Activated CD8-positive, alpha-beta T cell treated with anti-CD3 and anti-CD28 coated beads for 36 hours (primary cell): ENCODE measurements around the gene CD68. TPM values are rescaled to one million over a fixed set of nuclear protein-coding genes. Genes with fewer than 3 reads are reported as not detected.

Experiments used
- ATAC-seq: fragments of 200-7000 bp; cut with Tn5 transposase; one replicate; pipeline ENCODE4 v1.10.0; 2021; ENCODE audit warnings: mild to moderate bottlenecking, moderate library complexity
- CTCF ChIA-PET: fragments of 350-600 bp; sonication (Branson Sonifier 250); formaldehyde crosslinking; loops from one replicate; lab custom pipeline; 2021; ENCODE audit warnings: antibody characterized with exemption; lab: Charles Lee
- POLR2A ChIA-PET: fragments of 350-600 bp; sonication (Branson Sonifier 250); formaldehyde crosslinking; loops from one replicate; lab custom pipeline; 2021; ENCODE audit warnings: antibody characterized with exemption; lab: Charles Lee
- DNase-seq: peaks from one replicate; pipeline ENCODE4 v3.0.0-alpha.2; 2020
- H3K27ac Mint-ChIP-seq: one replicate; pipeline ENCODE4 v1.8.0; 2021; ENCODE audit warnings: mild to moderate bottlenecking, mixed read lengths
- H3K27me3 Mint-ChIP-seq: one replicate; pipeline ENCODE4 v1.8.0; 2021; ENCODE audit warnings: mixed read lengths
- H3K36me3 Mint-ChIP-seq: one replicate; pipeline ENCODE4 v1.8.0; 2021; ENCODE audit warnings: low read depth, mixed read lengths
- H3K4me1 Mint-ChIP-seq: one replicate; pipeline ENCODE4 v1.8.0; 2021; ENCODE audit warnings: low read depth, mixed read lengths
- H3K4me3 Mint-ChIP-seq: one replicate; pipeline ENCODE4 v1.8.0; 2021; ENCODE audit warnings: mild to moderate bottlenecking, moderate library complexity, mixed read lengths
- H3K9me3 Mint-ChIP-seq: one replicate; pipeline ENCODE4 v1.8.0; 2021; ENCODE audit warnings: mixed read lengths
- intact Hi-C: fragments of 100-400 bp; cut with micrococcal nuclease; formaldehyde crosslinking; loops from one replicate; pipeline ENCODE4 v1.10.0; 2022
- total RNA-seq, 2 experiments: library from RNA; stranded (reverse); gene quantifications; one replicate each; pipeline ENCODE4 v1.2.3, GENCODE V29; 2021
- TF ChIP-seq, protein P1 (sequence below): fragments of 200-600 bp; IDR thresholded peaks from one replicate; pipeline ENCODE4 v1.8.0; 2022; ENCODE audit warnings: antibody characterized with exemption, mild to moderate bottlenecking

Gene CD68, protein sequence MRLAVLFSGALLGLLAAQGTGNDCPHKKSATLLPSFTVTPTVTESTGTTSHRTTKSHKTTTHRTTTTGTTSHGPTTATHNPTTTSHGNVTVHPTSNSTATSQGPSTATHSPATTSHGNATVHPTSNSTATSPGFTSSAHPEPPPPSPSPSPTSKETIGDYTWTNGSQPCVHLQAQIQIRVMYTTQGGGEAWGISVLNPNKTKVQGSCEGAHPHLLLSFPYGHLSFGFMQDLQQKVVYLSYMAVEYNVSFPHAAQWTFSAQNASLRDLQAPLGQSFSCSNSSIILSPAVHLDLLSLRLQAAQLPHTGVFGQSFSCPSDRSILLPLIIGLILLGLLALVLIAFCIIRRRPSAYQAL
- total RNA-seq, result 10 to 100 TPM; 11.4 to 12.9 TPM

DNA sequence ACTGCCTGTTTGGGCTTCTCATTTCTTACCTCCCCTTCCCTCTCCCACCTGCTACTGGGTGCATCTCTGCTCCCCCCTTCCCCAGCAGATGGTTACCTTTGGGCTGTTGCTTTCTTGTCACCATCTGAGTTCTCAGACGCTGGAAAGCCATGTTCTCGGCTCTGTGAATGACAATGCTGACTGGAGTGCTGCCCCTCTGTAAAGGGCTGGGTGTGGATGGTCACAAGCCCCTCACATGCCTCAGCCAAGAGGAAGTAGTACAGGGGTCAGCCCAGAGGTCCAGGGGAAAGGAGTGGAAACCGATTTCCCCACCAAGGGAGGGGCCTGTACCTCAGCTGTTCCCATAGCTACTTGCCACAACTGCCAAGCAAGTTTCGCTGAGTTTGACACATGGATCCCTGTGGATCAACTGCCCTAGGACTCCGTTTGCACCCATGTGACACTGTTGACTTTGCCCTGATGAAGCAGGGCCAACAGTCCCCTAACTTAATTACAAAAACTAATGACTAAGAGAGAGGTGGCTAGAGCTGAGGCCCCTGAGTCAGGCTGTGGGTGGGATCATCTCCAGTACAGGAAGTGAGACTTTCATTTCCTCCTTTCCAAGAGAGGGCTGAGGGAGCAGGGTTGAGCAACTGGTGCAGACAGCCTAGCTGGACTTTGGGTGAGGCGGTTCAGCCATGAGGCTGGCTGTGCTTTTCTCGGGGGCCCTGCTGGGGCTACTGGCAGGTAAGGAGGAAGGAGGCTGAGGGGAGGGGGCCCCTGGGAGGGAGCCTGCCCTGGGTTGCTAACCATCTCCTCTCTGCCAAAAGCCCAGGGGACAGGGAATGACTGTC, at the start of gene CD68:
Gene CD68 (plus strand): TSS at position 638 of the 833 bp plus-strand sequence. CDS start 40 bp downstream, at position 678.
- Mint-ChIP-seq H3K27me3 (no peaks in the 10 kb centered on the region), H3K4me1 (peaks cover 81% of the 10 kb centered on the region), H3K9me3 (no peaks in the 10 kb centered on the region), H3K4me3 (peak within 1 kb of the TSS; percentile 63), H3K27ac (peak within 1 kb of the TSS; percentile 100), H3K36me3 (peaks cover 76% of the 10 kb centered on the region)
- ChIA-PET CTCF (interaction anchor here (1.5 to 1.7 kb wide), 2 partner anchors 10 to 108 kb away, joined by 7 to 8 read pairs; partner anchors contain the start of gene TP53), POLR2A (interaction anchor here (0.6 to 12.5 kb wide), 18 partner anchors 4 to 271 kb away, joined by 3 to 195 read pairs (median 5); partner anchors contain the start of genes CD68, GPS2, MPDU1 and POLR2A)
- intact Hi-C loops, result loop anchor here (10.0 kb wide), 1 partner anchor 276 kb away; the partner anchor contains the start of genes CYB5D1, NAA38 and TMEM88
- TF ChIP-seq, protein P1, sequence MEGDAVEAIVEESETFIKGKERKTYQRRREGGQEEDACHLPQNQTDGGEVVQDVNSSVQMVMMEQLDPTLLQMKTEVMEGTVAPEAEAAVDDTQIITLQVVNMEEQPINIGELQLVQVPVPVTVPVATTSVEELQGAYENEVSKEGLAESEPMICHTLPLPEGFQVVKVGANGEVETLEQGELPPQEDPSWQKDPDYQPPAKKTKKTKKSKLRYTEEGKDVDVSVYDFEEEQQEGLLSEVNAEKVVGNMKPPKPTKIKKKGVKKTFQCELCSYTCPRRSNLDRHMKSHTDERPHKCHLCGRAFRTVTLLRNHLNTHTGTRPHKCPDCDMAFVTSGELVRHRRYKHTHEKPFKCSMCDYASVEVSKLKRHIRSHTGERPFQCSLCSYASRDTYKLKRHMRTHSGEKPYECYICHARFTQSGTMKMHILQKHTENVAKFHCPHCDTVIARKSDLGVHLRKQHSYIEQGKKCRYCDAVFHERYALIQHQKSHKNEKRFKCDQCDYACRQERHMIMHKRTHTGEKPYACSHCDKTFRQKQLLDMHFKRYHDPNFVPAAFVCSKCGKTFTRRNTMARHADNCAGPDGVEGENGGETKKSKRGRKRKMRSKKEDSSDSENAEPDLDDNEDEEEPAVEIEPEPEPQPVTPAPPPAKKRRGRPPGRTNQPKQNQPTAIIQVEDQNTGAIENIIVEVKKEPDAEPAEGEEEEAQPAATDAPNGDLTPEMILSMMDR, result no peak
- DNase-seq (peak; percentile 91), ATAC-seq (peak; percentile 72)

DNA sequence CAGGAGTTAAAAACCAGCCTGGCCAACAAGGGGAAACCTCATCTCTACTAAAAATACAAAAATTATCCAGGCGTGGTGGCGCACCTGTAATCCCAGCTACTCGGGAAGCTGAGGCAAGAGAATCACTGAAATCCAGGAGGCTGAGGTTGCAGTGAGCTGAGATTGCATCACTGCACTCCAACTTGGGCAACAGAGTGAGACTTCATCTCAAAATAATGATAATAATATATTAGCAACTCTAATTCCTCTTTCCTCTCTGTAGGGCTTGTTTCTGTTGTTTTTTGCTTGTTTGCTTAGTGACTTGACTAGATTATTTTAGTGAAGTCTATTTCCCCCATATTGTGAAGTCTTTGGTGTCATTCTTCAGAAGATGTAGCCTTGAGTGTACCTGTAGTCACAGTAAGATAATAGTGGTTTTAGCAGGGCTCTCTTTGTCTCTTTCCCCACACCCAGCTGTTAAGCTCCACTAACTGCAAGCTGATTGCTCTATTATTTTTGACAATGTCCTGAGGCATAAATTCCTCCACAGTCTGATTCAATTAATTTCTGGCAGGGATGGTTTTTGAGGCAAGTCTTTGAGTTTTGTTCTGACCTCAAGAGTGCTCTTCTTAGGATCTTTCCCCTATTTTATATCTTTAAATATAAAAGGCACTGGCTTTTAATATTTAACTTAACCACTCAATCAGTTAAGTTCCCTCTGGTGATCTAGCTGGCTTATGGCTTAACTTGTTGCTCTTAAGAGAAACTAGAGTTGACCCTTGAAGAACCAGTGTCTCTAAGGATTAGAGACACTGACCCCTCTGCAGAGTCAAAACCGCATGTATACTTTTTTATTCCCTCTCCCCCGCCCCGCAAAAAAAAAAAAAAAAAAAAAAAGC, 49.2 kb upstream of the CD68 start:
- TF ChIP-seq, protein P1, result no peak
- intact Hi-C loops, result no loop called here
- POLR2A ChIA-PET, result interaction anchor here (2.1 kb wide), 1 partner anchor 10 kb away, joined by 7 read pairs; no protein-coding TSS in a partner anchor
- peaks cover 13% of the 10 kb centered on the region for H3K9me3 Mint-ChIP-seq
- no peak overlapping the region for H3K27ac Mint-ChIP-seq
- peaks cover 6% of the 10 kb centered on the region for H3K36me3 Mint-ChIP-seq
- no peaks in the 10 kb centered on the region for H3K27me3 Mint-ChIP-seq
- ATAC-seq, result no peak
- CTCF ChIA-PET, result interaction anchor here (1.0 kb wide), 2 partner anchors 16 to 31 kb away, joined by 4 read pairs; no protein-coding TSS in a partner anchor
- DNase-seq, result no peak
- H3K4me1 Mint-ChIP-seq, result no peaks in the 10 kb centered on the region
- H3K4me3 Mint-ChIP-seq, result no peak overlapping the region

DNA sequence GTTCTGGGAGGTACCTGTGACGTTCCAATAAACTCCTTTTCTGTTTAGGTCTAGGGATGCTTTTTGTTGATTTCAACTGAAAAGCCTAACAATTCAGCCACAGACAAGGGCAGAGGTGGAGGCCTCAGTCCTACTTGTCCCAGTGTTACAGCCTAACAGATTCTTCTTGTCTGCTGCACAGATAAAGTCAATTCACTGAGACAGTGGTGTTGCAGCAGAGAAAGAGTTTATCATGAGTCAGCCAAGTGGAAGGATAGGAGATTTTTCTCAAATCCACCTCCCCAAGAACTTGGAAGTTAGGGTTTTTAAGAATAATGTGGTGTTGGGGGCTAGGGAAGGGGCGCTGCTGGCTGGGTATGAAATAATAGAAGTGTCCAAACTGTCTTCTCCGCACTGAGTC, 41.4 kb upstream of the CD68 start:
- no peaks in the 10 kb centered on the region for H3K27me3 Mint-ChIP-seq
- H3K4me3 Mint-ChIP-seq, result no peak overlapping the region
- no peaks in the 10 kb centered on the region for H3K4me1 Mint-ChIP-seq
- no peak for ATAC-seq
- ChIA-PET POLR2A (interaction anchor here (1.4 kb wide), 1 partner anchor 23 kb away, joined by 5 read pairs; no protein-coding TSS in a partner anchor), CTCF (interaction anchor here (1.8 to 3.0 kb wide), 3 partner anchors 23 to 182 kb away, joined by 4 to 17 read pairs (median 9); partner anchors contain the start of gene SENP3)
- H3K36me3 Mint-ChIP-seq, result no peaks in the 10 kb centered on the region
- H3K27ac Mint-ChIP-seq, result no peak overlapping the region
- H3K9me3 Mint-ChIP-seq, result no peaks in the 10 kb centered on the region
- intact Hi-C loops, result no loop called here
- TF ChIP-seq, protein P1, result no peak
- no peak for DNase-seq

DNA sequence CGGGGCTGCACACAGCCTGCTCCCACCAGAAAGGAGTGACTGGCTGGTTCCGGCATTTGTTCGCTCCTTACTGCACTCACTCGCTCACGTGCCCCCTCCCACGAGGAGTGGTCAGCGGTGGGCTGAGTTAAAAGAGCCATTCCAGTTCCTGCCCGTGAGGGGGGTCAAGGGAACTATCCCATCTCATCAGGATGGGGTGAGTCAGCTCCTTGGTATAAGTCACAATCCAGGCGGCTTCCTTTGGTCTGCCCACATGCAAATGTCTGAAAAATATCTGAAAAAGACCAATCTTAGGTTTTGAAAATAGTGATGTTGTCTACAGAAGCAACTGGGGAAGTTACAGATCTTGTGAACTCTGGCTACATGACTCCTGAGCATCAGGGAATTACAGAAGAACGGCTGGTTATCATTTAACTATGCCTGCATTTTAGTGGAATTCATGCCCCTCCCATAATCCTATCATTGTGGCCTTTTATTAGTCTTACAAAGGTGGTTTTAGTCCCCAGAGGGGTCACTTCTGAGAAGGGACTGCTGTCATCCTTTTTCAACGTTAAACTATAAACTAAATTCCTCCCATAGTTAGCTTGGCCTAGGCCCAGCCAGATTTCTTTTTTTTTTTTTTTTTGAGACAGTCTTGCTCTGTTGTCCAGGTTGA, 40.4 kb upstream of the CD68 start:
- CTCF ChIA-PET, result interaction anchor here (1.8 to 3.0 kb wide), 4 partner anchors 15 to 183 kb away, joined by 4 to 17 read pairs (median 8); partner anchors contain the start of gene SENP3
- DNase-seq (no peak), ATAC-seq (no peak)
- Mint-ChIP-seq H3K4me3 (no peak overlapping the region), H3K4me1 (no peaks in the 10 kb centered on the region), H3K27me3 (no peaks in the 10 kb centered on the region), H3K27ac (no peak overlapping the region), H3K9me3 (no peaks in the 10 kb centered on the region), H3K36me3 (no peaks in the 10 kb centered on the region)
- intact Hi-C loops, result no loop called here
- TF ChIP-seq, protein P1, result no peak
- POLR2A ChIA-PET, result interaction anchor here (1.4 kb wide), 1 partner anchor 22 kb away, joined by 5 read pairs; no protein-coding TSS in a partner anchor
